ENCODE data around the gene WHRN. TPM values are rescaled to one million over a fixed set of nuclear protein-coding genes. Genes with fewer than 3 reads are reported as not detected.

Gene WHRN
- total RNA-seq, 2 donors from 2014 or later: 7.1 to 8.6 TPM

- Mint-ChIP-seq H3K36me3 (ENCODE audit: insufficient read depth in 2 of 2) (no peaks in the 10 kb centered on the region), H3K27me3 (ENCODE audit: low read depth) (no peaks in the 10 kb centered on the region), H3K27ac (no peak overlapping the region), H3K4me3 (no peak overlapping the region), H3K4me1 (ENCODE audit: low read depth) (peaks cover 5% of the 10 kb centered on the region), H3K9me3 (no peaks in the 10 kb centered on the region)
- DNase-seq (no peak), ATAC-seq (replicated peaks in 1 of 2) (no peak)
These were observed 96.6 kb downstream of the WHRN start for GRCh38 chr9:114408645-114409044.

GRCh38 chr9:114407889-114408288, 97.4 kb downstream of the WHRN start:
- H3K27ac Mint-ChIP-seq: no peak overlapping the region

GRCh38 chr9:114406441-114406840, 98.8 kb downstream of the WHRN start:
- no peak for DNase-seq
- Mint-ChIP-seq H3K4me3 (no peak overlapping the region), H3K27ac (no peak overlapping the region)

More at GRCh38 chr9:114407889-114408288, 97.4 kb downstream of the WHRN start:
- Mint-ChIP-seq H3K27me3 (ENCODE audit: low read depth) (no peaks in the 10 kb centered on the region), H3K9me3 (no peaks in the 10 kb centered on the region), H3K4me1 (ENCODE audit: low read depth) (peaks cover 5% of the 10 kb centered on the region), H3K4me3 (no peak overlapping the region), H3K36me3 (ENCODE audit: insufficient read depth in 2 of 2) (no peaks in the 10 kb centered on the region)
- ATAC-seq (replicated peaks in 1 of 2): no peak
- no peak for DNase-seq

GRCh38 chr9:114405294-114406034, 99.8 kb downstream of the WHRN start:
- H3K36me3 Mint-ChIP-seq (ENCODE audit: insufficient read depth in 2 of 2): no peaks in the 10 kb centered on the region
- H3K27ac Mint-ChIP-seq: no peak overlapping the region
- H3K4me1 Mint-ChIP-seq (ENCODE audit: low read depth): peaks cover 5% of the 10 kb centered on the region
- DNase-seq (peak; percentile 78 to 80), ATAC-seq (replicated peaks in 1 of 2) (peak; percentile 96 to 97)
- H3K9me3 Mint-ChIP-seq: no peaks in the 10 kb centered on the region
- no peaks in the 10 kb centered on the region for H3K27me3 Mint-ChIP-seq (ENCODE audit: low read depth)
- H3K4me3 Mint-ChIP-seq: no peak overlapping the region

More at GRCh38 chr9:114406441-114406840, 98.8 kb downstream of the WHRN start:
- Mint-ChIP-seq H3K27me3 (ENCODE audit: low read depth) (no peaks in the 10 kb centered on the region), H3K36me3 (ENCODE audit: insufficient read depth in 2 of 2) (no peaks in the 10 kb centered on the region), H3K9me3 (no peaks in the 10 kb centered on the region), H3K4me1 (ENCODE audit: low read depth) (peaks cover 5% of the 10 kb centered on the region)
- no peak for ATAC-seq (replicated peaks in 1 of 2)

GRCh38 chr9:114404531-114404930, 100.7 kb downstream of the WHRN start:
- Mint-ChIP-seq H3K27ac (no peak overlapping the region), H3K36me3 (ENCODE audit: insufficient read depth in 2 of 2) (no peaks in the 10 kb centered on the region), H3K4me3 (no peak overlapping the region), H3K9me3 (no peaks in the 10 kb centered on the region), H3K27me3 (ENCODE audit: low read depth) (no peaks in the 10 kb centered on the region), H3K4me1 (ENCODE audit: low read depth) (peaks cover 5% of the 10 kb centered on the region)
- DNase-seq: no peak
- no peak for ATAC-seq (replicated peaks in 1 of 2)

GRCh38 chr9:114403153-114403756, 102.0 kb downstream of the WHRN start:
- H3K4me3 Mint-ChIP-seq: no peak overlapping the region
- no peak for ATAC-seq (replicated peaks in 1 of 2)

GRCh38 chr9:114401344-114401743, 103.9 kb downstream of the WHRN start:
- no peak overlapping the region for H3K27ac Mint-ChIP-seq
- H3K4me1 Mint-ChIP-seq (ENCODE audit: low read depth): peaks cover 20% of the 10 kb centered on the region
- no peaks in the 10 kb centered on the region for H3K9me3 Mint-ChIP-seq
- peaks cover 4 to 6% of the 10 kb centered on the region in 2 donors for H3K36me3 Mint-ChIP-seq (ENCODE audit: insufficient read depth in 2 of 2)
- ATAC-seq (replicated peaks in 1 of 2) (no peak), DNase-seq (no peak)
- H3K4me3 Mint-ChIP-seq: no peak overlapping the region
- no peaks in the 10 kb centered on the region for H3K27me3 Mint-ChIP-seq (ENCODE audit: low read depth)

More at GRCh38 chr9:114403153-114403756, 102.0 kb downstream of the WHRN start:
- DNase-seq: no peak
- no peaks in the 10 kb centered on the region for H3K36me3 Mint-ChIP-seq (ENCODE audit: insufficient read depth in 2 of 2)
- H3K27ac Mint-ChIP-seq: no peak overlapping the region
- H3K27me3 Mint-ChIP-seq (ENCODE audit: low read depth): no peaks in the 10 kb centered on the region
- no peaks in the 10 kb centered on the region for H3K9me3 Mint-ChIP-seq
- peaks cover 5% of the 10 kb centered on the region for H3K4me1 Mint-ChIP-seq (ENCODE audit: low read depth)

GRCh38 chr9:114400772-114401171, 104.5 kb downstream of the WHRN start:
- Mint-ChIP-seq H3K36me3 (ENCODE audit: insufficient read depth in 2 of 2) (peaks cover 4 to 6% of the 10 kb centered on the region in 2 donors), H3K9me3 (no peaks in the 10 kb centered on the region), H3K27ac (no peak overlapping the region), H3K4me1 (ENCODE audit: low read depth) (peaks cover 26% of the 10 kb centered on the region), H3K27me3 (ENCODE audit: low read depth) (no peaks in the 10 kb centered on the region), H3K4me3 (no peak overlapping the region)
- DNase-seq (no peak), ATAC-seq (replicated peaks in 1 of 2) (no peak)

GRCh38 chr9:114400219-114400618, 105.1 kb downstream of the WHRN start:
- no peak for ATAC-seq (replicated peaks in 1 of 2)
- no peak overlapping the region for H3K27ac Mint-ChIP-seq
- no peak overlapping the region for H3K4me3 Mint-ChIP-seq

GRCh38 chr9:114399381-114399780, 105.9 kb downstream of the WHRN start:
- DNase-seq (no peak), ATAC-seq (replicated peaks in 1 of 2) (no peak)
- H3K4me1 Mint-ChIP-seq (ENCODE audit: low read depth): peaks cover 34% of the 10 kb centered on the region
- H3K27me3 Mint-ChIP-seq (ENCODE audit: low read depth): no peaks in the 10 kb centered on the region
- H3K9me3 Mint-ChIP-seq: no peaks in the 10 kb centered on the region
- H3K27ac Mint-ChIP-seq: no peak overlapping the region
- H3K36me3 Mint-ChIP-seq (ENCODE audit: insufficient read depth in 2 of 2): peaks cover 4 to 6% of the 10 kb centered on the region in 2 donors
- H3K4me3 Mint-ChIP-seq: no peak overlapping the region

More at GRCh38 chr9:114400219-114400618, 105.1 kb downstream of the WHRN start:
- Mint-ChIP-seq H3K9me3 (no peaks in the 10 kb centered on the region), H3K36me3 (ENCODE audit: insufficient read depth in 2 of 2) (peaks cover 4 to 6% of the 10 kb centered on the region in 2 donors), H3K4me1 (ENCODE audit: low read depth) (peaks cover 26% of the 10 kb centered on the region), H3K27me3 (ENCODE audit: low read depth) (no peaks in the 10 kb centered on the region)
- no peak for DNase-seq

GRCh38 chr9:114397848-114398605, 107.2 kb downstream of the WHRN start:
- Mint-ChIP-seq H3K27ac (peak overlapping the region; percentile 91), H3K4me1 (ENCODE audit: low read depth) (peaks cover 46% of the 10 kb centered on the region)
- DNase-seq: peak; percentile 98

GRCh38 chr9:114397219-114397847, 107.9 kb downstream of the WHRN start:
- Mint-ChIP-seq H3K4me3 (peak overlapping the region; percentile 98 to 99), H3K9me3 (no peaks in the 10 kb centered on the region), H3K36me3 (ENCODE audit: insufficient read depth in 2 of 2) (peaks cover 4 to 8% of the 10 kb centered on the region in 2 donors), H3K4me1 (ENCODE audit: low read depth) (peaks cover 53% of the 10 kb centered on the region), H3K27me3 (ENCODE audit: low read depth) (no peaks in the 10 kb centered on the region), H3K27ac (peak overlapping the region; percentile 91)
- ATAC-seq (replicated peaks in 1 of 2): peak; percentile 11 to 21
- DNase-seq: no peak

More at GRCh38 chr9:114397848-114398605, 107.2 kb downstream of the WHRN start:
- Mint-ChIP-seq H3K4me3 (peak overlapping the region; percentile 98 to 99), H3K27me3 (ENCODE audit: low read depth) (no peaks in the 10 kb centered on the region), H3K9me3 (no peaks in the 10 kb centered on the region), H3K36me3 (ENCODE audit: insufficient read depth in 2 of 2) (peaks cover 4 to 8% of the 10 kb centered on the region in 2 donors)
- peak; percentile 90 to 91 for ATAC-seq (replicated peaks in 1 of 2)
